ENCODE measurements around the gene MLLT6.

DNA sequence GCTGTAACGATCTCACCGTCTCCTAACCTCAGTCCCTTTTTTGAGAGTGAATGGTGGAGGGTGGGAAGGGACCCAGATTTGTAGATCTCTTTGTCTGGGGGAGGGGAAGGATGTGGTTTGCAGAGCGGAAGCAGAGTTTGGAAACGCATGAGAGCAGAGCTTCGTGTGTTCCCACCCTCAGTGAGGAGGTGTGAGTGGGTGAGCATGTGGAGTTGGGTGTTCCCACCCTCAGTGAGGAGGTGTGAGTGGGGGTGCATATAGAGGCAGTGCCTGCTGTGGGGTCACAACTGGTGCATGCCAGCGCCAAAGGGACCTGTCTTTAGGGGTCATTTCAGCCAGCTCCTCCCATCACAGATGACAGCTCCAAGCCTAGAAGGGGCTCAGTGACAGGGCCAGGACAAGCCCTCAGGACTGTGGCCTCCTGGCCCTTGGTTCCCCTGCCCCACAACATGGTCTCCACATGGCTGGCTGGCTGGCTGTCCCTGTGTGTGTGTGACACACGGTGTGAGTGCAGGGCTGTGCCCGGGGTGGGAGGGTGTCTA, 23.3 kb downstream of the MLLT6 start:
- TF ChIP-seq EZH2 (IDR thresholded peaks at IDR 0.05; ENCODE audit: low read length, unreplicated experiment) (no peak), EZH2phosphoT487 (IDR thresholded peaks at IDR 0.05; ENCODE audit: borderline replicate concordance, low read length) (no peak)
- TF ChIP-seq, protein P1, sequence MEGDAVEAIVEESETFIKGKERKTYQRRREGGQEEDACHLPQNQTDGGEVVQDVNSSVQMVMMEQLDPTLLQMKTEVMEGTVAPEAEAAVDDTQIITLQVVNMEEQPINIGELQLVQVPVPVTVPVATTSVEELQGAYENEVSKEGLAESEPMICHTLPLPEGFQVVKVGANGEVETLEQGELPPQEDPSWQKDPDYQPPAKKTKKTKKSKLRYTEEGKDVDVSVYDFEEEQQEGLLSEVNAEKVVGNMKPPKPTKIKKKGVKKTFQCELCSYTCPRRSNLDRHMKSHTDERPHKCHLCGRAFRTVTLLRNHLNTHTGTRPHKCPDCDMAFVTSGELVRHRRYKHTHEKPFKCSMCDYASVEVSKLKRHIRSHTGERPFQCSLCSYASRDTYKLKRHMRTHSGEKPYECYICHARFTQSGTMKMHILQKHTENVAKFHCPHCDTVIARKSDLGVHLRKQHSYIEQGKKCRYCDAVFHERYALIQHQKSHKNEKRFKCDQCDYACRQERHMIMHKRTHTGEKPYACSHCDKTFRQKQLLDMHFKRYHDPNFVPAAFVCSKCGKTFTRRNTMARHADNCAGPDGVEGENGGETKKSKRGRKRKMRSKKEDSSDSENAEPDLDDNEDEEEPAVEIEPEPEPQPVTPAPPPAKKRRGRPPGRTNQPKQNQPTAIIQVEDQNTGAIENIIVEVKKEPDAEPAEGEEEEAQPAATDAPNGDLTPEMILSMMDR (conservative IDR thresholded peaks at IDR 0.05; ENCODE audit: low read depth, low read length) = no peak
